Activated T-helper 17 cell treated with anti-CD3 and anti-CD28 coated beads, Interleukin-2, amount 50 U/mL, for 72 hours (primary cell): ENCODE results near the gene JAG2. TPM values are rescaled to one million over a fixed set of nuclear protein-coding genes. Genes with fewer than 3 reads are reported as not detected.

ENCODE experiments used
- ATAC-seq: fragments of 150-1000 bp; cut with Tn5 transposase; replicated peaks from 2 replicates; pipeline ENCODE4 v1.10.0; 2021; ENCODE audit warnings: mild to moderate bottlenecking, moderate library complexity
- H3K27ac Mint-ChIP-seq: one replicate; pipeline ENCODE4 v1.8.0; 2022; ENCODE audit warnings: mixed read lengths
- H3K27me3 Mint-ChIP-seq: one replicate; pipeline ENCODE4 v1.8.0; 2022; ENCODE audit warnings: mixed read lengths
- H3K36me3 Mint-ChIP-seq: one replicate; pipeline ENCODE4 v1.8.0; 2022; ENCODE audit warnings: low read depth, mild to moderate bottlenecking, mixed read lengths
- H3K4me1 Mint-ChIP-seq: one replicate; pipeline ENCODE4 v1.8.0; 2022; ENCODE audit warnings: mixed read lengths
- H3K4me3 Mint-ChIP-seq: one replicate; pipeline ENCODE4 v1.8.0; 2022; ENCODE audit warnings: mild to moderate bottlenecking, mixed read lengths
- H3K9me3 Mint-ChIP-seq: one replicate; pipeline ENCODE4 v1.8.0; 2022; ENCODE audit warnings: mixed read lengths
- total RNA-seq, 2 donors: library from RNA; stranded (reverse); gene quantifications; one replicate each; pipeline ENCODE4 v1.2.3, GENCODE V29; 2022

Gene JAG2
- total RNA-seq, 2 donors from 2014 or later, result 2.5 TPM

DNA sequence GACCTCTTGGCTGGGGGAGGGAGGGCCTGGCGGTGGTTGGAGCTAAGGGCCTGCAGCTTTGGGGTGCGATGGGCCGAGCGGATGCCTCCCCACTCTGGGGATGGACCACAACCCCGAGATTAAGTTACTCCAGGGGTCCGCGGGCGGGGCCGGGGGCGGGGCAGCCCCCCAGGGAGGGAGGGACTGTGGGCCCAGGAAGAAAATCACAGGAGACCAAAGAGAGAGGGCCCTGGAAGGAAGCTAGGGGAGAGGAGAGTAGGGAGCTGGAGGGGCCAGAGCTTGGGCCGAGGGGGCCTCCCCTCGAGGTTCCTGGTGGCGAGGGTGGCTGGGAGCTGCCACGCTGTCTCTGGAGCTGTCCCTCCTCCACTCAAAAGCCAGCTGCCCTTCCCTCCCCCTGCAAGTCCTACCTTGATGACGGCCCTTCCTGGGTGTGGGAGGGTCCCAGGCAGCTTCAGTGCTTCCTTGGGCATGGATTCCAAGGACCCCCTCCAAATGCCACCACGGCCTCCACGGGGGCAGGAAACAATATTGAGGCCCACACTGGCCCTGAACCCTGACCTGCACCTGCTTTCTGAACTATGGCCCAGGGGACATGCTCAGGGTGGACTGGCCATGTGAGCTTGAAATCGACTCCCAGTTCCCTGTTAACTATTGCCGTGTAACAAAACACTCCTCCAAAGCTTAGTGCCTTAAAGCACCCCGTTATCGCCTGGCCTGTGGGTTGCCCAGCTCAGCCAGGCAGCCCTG is 13.1 kb upstream of the JAG2 start:
- H3K27ac Mint-ChIP-seq, result no peak overlapping the region
- ATAC-seq, result no peak

DNA sequence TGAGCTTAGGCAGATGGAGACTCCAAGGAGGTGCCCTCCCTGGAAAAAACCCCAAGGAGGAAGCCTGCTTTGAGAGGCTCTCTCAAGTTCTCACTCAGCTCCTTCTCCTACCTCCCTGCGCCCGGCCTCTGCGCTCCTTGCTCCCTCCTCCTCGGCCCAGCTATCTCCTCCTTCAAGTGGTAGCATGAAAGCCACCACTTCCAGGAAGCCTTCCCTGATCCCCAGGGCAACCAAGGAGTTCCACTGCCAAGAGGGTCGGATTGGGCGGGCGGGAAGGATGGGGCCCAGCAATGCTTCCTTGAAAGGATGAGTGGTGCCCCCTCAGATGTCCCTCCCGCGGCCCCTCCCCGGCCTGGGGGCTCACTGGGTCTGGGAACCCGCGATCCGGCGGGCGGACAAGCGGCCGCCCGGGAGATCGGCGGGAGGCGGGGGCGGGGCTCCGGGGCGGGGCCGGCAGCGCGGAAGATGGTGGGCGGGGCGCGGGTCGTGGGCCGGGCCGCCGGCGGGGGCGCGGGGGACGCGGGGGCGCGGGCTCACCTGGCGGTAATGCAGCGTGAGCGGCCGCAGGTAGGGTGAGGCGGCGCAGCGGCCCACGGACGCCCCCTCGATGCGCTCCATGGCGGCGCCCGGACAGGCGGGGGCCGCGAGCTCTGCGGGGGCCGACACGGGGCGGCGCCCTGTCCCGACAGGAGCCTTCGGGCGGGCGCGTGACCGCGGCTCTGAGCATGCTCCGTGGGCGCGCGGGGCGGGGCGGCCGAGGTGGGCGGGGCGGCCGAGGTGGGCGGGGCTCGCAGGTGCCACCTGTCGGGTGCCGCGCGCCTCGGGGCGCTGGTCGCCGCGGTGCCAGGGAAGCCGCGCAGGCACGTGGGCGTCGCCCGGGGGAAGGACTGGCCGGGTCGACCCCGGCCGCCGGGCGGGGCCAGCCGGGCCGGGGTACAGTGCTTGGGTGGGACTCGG is 12.3 kb upstream of the JAG2 start, which contains the start of gene NUDT14:
Gene NUDT14 (minus strand): TSS at position 721 of the 957 bp plus-strand sequence. CDS start 103 bp downstream, at position 618.
- Mint-ChIP-seq H3K4me3 (peak within 1 kb of the TSS; percentile 59), H3K27ac (no peak within 1 kb of the TSS), H3K4me1 (no peaks in the 10 kb centered on the region), H3K36me3 (no peaks in the 10 kb centered on the region), H3K27me3 (peaks cover 3% of the 10 kb centered on the region), H3K9me3 (no peaks in the 10 kb centered on the region)
- ATAC-seq, result peak; percentile 91

More for the DNA sequence above, 13.1 kb upstream of the JAG2 start:
- Mint-ChIP-seq H3K27me3 (peaks cover 3% of the 10 kb centered on the region), H3K9me3 (no peaks in the 10 kb centered on the region), H3K36me3 (no peaks in the 10 kb centered on the region), H3K4me1 (no peaks in the 10 kb centered on the region), H3K4me3 (peak overlapping the region; percentile 45)

DNA sequence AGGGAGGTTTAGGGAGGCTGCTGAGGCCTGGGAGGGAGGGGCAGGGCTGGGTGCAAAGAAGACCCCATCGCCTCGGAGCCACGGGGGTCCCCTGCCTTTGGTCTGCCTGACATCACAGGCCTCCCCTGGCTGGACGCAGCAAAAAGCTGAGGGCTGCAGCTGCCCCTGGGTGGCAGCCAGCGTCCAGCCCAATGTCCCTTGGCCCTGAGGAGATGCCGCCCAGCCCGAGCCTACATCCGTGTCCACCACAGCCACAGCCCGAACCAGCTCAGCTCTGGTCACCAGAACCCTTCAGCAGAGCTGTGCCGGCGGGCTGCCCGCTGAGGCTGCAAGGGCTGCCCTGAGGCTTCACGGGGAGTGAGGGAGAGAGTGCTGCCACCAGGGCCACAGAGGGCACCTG is 10.6 kb upstream of the JAG2 start:
- no peak overlapping the region for H3K4me3 Mint-ChIP-seq
- no peaks in the 10 kb centered on the region for H3K4me1 Mint-ChIP-seq
- peaks cover under 1% of the 10 kb centered on the region for H3K27me3 Mint-ChIP-seq
- no peak overlapping the region for H3K27ac Mint-ChIP-seq
- H3K9me3 Mint-ChIP-seq, result no peaks in the 10 kb centered on the region
- H3K36me3 Mint-ChIP-seq, result no peaks in the 10 kb centered on the region
- no peak for ATAC-seq

DNA sequence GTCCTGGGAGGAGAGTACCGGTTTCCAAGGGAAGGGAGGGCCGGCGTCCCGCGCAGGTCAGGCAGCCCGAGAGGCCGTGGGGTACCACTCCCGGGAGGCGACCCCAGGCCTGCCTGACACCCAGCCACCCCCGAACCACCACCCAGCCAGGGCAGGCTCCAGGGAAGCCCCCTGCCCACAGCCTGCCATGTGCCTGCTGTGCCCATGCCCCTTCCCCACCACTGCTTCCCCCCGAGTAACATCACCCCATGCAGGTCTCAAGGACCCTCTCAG is 10.2 kb upstream of the JAG2 start:
- no peaks in the 10 kb centered on the region for H3K4me1 Mint-ChIP-seq
- no peak overlapping the region for H3K27ac Mint-ChIP-seq
- no peaks in the 10 kb centered on the region for H3K9me3 Mint-ChIP-seq
- H3K27me3 Mint-ChIP-seq, result no peaks in the 10 kb centered on the region
- no peaks in the 10 kb centered on the region for H3K36me3 Mint-ChIP-seq
- no peak for ATAC-seq
- H3K4me3 Mint-ChIP-seq, result no peak overlapping the region

DNA sequence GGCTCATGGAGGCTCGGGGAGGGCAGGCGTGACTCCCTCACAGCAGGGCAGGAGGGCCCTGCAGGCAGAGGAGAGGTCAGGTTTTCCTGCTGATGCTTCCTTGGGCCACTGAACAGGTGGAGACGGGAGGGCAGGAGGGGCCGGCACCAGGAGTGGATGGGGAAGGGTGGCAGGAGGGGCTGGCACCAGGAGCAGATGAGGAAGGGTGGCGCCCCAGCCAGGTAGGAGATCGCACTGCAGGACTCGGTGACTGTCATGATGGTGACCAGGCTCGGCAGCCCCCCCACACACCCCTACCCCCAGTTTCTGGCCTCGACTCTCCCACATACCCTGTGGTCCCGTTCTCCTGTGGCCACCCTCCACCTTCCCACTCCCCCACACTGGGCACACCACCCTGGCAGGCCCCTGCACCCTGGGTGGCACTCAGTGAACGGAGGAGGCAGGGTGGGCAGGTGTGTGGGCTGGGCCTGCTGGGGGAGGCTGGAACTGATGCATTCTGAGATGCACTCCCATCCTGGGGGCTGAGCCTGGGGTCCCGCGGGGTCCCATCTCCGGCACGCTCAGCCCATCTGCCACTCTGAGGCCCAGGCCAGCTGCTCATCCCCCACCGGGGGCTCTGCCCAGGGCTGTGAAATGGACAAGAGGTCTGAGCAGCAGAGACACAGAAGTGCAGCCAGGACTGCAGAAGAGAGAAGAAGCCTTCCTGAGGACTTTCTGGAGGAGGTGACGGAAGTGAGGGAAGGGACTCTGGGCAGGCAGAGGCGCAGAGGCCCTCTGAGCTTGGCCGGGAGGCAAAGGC is 9.7 kb upstream of the JAG2 start:
- H3K36me3 Mint-ChIP-seq, result no peaks in the 10 kb centered on the region
- H3K4me1 Mint-ChIP-seq, result no peaks in the 10 kb centered on the region
- no peaks in the 10 kb centered on the region for H3K9me3 Mint-ChIP-seq
- H3K4me3 Mint-ChIP-seq, result no peak overlapping the region
- no peaks in the 10 kb centered on the region for H3K27me3 Mint-ChIP-seq
- H3K27ac Mint-ChIP-seq, result no peak overlapping the region
- ATAC-seq, result no peak

DNA sequence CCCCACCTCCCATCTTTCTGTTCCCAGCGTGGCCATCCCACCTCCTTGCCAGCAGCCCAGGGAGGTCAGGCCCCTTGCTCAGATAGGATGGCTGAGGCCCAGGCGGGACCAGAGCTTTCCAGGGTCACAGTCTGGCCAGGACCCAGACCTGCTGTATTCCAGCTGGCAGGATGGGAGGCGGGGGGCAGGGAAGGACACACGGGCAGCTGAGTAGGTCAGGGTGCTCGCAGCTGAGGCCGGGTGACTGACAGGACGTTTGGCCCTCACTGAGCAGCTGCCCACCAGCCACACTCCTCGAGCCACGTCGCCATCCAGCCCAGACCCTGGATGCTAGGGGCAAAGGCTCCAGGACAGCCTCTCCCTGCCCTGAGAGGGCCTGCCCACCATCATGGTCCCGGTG is 8.5 kb upstream of the JAG2 start:
- H3K9me3 Mint-ChIP-seq, result no peaks in the 10 kb centered on the region
- no peak overlapping the region for H3K4me3 Mint-ChIP-seq
- ATAC-seq, result no peak
- no peaks in the 10 kb centered on the region for H3K4me1 Mint-ChIP-seq
- H3K27me3 Mint-ChIP-seq, result no peaks in the 10 kb centered on the region
- H3K27ac Mint-ChIP-seq, result no peak overlapping the region
- H3K36me3 Mint-ChIP-seq, result no peaks in the 10 kb centered on the region

DNA sequence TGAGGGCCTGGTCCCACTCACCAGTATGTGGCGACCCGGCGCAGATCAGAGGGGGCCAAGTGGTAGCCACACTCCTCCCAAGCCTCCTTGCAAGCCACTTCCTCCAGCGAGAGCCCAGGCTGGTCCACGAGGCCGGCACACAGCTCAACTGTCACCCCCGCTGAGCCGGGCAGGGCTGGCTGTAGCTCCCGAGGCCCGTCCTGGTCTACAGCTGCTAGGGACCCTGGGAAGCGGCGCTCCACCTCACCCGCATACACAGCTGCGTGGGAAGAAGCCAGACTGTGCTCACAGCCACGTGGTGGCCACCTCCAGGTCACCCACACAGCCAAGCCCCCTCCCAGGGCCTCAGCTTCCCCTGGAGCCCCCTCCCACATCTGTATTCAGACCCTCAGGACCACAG is 7.9 kb upstream of the JAG2 start:
- ATAC-seq, result no peak
- Mint-ChIP-seq H3K36me3 (no peaks in the 10 kb centered on the region), H3K4me1 (no peaks in the 10 kb centered on the region), H3K27ac (no peak overlapping the region), H3K27me3 (peaks cover 3% of the 10 kb centered on the region), H3K9me3 (no peaks in the 10 kb centered on the region), H3K4me3 (no peak overlapping the region)

DNA sequence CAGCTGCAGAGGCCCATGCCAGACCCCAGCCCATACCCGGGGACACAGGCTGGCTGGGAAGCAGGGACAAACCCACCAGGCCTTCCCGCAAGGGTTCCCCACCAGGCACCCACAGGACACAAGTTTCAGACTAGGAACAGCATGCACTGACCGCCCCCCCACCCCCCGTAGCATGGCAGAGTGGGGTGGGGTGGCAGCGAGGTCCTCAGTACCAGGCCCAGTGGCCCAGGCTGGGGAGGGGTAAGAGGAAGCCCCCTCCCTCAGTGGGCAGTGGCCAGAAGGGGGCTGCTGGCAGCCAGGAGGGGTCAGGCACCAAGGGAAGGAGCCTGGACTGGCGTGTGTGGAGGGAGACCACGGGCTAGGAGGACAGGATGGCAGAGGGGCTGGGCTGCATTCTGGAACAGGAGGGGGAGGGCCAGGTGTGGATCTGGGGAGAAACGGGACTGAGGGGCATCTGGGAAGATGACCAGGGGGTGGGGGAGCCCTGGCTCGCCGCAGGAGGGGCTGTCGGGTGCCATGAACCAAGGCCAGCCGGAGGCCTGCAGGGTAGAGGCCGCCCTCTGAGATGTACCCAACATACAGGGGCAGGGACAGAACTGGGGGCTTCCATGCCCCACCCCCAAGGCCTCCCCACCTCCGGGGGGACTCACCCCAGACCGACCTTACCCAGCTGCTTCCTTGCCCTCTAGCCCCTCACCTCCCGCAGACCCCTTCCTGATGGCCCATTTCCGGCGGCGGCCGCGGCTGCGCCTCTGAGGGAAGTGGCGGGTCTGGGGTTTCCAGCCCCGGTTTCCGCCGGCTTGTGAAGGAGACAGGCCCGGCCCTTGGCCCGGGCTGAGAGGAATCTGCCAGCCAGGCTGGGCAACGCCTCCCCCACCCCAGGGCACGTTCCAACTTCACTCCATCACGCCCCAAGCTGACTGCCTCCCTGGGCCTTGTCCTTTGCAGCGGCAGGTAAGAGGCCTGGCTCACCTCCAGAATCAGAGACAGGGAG is 5.6 kb upstream of the JAG2 start:
- Mint-ChIP-seq H3K27ac (no peak overlapping the region), H3K27me3 (peaks cover 10% of the 10 kb centered on the region), H3K4me1 (peaks cover 6% of the 10 kb centered on the region), H3K36me3 (no peaks in the 10 kb centered on the region), H3K4me3 (peak overlapping the region; percentile 35), H3K9me3 (no peaks in the 10 kb centered on the region)
- peak; percentile 20 for ATAC-seq

DNA sequence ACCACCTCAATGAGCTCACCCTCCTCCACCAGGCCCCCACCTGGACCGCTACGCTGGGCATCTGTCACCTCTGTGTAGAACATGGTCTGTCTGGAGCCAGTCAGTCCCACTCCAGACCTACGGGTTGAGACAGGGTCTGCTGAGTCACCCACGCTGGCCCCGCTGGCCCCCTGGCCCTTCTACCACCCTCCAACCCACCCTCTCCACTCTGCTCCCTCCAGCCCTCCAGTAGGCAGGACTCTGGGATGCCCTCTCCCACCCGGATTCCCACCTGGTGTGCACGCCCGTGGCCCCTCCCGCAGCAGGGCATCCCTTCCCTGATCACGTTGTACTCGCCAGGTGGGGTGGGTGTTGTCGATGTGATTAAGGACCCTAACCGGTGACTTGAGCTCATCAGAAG is 4.6 kb upstream of the JAG2 start:
- no peak for ATAC-seq
- peaks cover 7% of the 10 kb centered on the region for H3K4me1 Mint-ChIP-seq
- H3K36me3 Mint-ChIP-seq, result no peaks in the 10 kb centered on the region
- H3K27me3 Mint-ChIP-seq, result peaks cover 10% of the 10 kb centered on the region
- no peaks in the 10 kb centered on the region for H3K9me3 Mint-ChIP-seq
- H3K4me3 Mint-ChIP-seq, result no peak overlapping the region
- no peak overlapping the region for H3K27ac Mint-ChIP-seq

DNA sequence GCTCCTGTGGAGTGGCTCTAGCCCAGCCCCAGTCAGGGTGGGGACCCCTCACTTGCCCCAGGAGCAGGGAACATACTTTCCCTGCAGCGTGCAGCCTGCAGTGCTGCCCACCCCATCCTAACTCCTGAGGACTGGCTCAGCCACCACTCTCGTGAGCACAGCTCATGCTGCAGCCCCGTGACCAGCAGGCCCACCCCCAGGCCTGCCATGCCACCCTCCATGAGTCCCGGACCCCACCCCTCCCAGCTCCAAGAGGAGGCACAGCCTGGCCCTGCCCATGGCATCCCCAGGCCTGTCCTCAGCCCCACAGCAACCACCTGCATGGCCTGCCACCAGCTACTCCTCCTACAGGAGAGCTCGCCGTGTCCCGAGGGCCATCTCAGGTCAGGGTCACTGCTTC is 3.9 kb upstream of the JAG2 start:
- H3K27me3 Mint-ChIP-seq, result peaks cover 10% of the 10 kb centered on the region
- no peaks in the 10 kb centered on the region for H3K36me3 Mint-ChIP-seq
- no peak for ATAC-seq
- no peak overlapping the region for H3K27ac Mint-ChIP-seq
- H3K4me3 Mint-ChIP-seq, result no peak overlapping the region
- peaks cover 7% of the 10 kb centered on the region for H3K4me1 Mint-ChIP-seq
- no peaks in the 10 kb centered on the region for H3K9me3 Mint-ChIP-seq

DNA sequence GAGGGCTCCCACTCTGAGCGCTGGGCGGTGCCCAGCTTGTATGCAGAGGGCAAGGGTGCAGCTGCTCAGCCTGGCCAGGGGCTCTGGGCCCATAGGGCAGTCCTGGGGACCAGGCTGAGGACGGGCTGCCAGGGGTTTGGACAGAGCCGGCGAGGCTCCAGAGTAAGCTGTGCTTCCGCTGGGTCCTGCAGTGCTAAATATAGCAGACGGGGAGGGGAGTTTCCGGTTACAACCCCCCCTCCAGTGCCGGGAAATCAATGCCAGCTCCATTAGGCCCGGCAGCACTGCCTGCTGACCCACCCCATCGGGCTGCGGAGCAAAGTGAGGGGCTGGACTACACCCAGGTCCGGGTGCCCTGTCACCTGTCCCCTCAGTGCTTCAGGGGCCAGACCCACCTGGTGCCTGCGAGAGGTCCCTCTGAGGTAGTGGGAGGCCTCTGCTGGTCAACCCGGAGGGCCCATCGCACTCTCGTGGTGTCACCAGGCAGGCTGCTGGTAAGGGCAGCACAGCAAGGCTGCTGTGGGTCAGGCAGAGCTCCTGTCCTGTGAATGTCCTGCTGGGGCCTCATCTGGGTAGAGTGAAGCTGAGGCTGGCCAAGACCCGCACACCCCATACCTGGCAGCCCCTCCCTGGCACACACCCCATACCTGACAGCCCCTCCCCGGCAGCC is 2.6 kb upstream of the JAG2 start:
- ATAC-seq, result no peak
- Mint-ChIP-seq H3K27me3 (peaks cover 15% of the 10 kb centered on the region), H3K36me3 (no peaks in the 10 kb centered on the region)

DNA sequence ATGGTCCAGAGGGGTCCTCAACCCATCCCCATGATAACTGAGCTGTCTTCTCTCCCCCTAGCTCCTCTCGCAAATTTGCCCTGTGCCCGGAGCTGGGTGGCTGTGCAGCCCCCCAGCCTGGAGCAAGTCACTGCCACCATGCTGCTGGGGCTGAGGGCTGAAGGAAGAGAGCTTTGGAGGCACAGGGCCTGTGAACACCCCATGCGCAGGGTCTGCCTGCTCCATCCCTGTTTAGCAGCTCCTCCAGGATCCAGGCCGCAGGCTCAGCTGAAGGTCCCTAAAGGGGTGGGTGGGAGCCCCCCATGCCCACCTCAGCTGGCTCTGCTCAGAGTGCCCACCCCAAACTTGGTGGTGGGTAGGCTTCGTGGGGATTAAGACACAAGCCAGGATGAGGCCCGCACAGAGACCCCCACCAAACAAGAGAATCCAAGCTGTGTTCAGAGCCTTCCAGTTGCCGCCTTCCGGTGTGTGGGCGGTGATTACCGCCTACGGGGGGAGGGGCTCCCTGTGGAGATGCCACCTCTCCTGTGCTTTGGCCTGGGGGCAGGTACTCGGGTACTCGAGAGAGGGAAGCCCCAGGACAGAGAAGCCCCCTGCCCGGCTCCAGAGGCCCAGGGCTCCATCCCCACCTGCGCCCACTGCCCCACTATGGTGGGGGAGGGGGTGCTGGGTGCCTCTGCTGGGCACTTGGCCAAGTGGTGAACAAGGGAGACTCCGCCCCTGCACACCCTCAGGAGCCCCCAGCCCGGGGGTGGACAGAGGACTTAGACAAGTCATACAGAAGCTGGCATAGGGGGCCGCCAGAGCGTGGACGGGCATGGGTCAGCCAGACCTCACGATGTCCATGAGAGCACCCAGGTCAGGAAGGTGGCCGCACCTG is 1.4 kb upstream of the JAG2 start:
- Mint-ChIP-seq H3K36me3 (no peaks in the 10 kb centered on the region), H3K9me3 (no peaks in the 10 kb centered on the region), H3K27ac (no peak overlapping the region), H3K27me3 (peaks cover 15% of the 10 kb centered on the region), H3K4me1 (peaks cover 7% of the 10 kb centered on the region), H3K4me3 (peak overlapping the region; percentile 68)
- no peak for ATAC-seq

More for the DNA sequence above, 2.6 kb upstream of the JAG2 start:
- Mint-ChIP-seq H3K4me3 (no peak overlapping the region), H3K4me1 (peaks cover 7% of the 10 kb centered on the region), H3K27ac (no peak overlapping the region), H3K9me3 (no peaks in the 10 kb centered on the region)
